ENCODE results near the gene ZSCAN20. TPM values are rescaled to one million over a fixed set of nuclear protein-coding genes. Genes with fewer than 3 reads are reported as not detected.
"Not testable (repeated sequence)": the region's sequence is repeated elsewhere in the genome, so short reads cannot be mapped to it uniquely, and the experiment has no call there.

ZSCAN20 gene
- total RNA-seq, 6 donors from 2014 or later = 2.2 to 5.6 (median 4.8) TPM

DNA sequence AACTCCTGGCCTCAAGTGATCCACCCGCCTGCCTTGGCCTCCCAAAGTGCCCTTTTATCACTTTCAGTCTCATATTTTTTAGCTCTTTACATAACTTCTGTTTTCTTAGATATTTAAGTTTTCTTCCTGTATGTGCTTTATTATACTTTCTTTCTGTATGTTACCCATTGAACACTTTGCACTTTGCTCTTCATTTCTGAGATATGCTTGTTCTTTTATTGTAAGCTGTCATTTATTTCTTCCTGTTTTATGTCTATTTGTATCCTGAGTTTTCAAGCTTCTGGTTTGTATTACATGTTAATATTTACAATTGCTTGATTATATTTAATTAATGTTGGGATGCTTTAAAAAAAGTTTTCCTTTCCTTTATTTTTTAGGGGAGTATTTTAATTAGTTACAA, 35.7 kb downstream of the ZSCAN20 start:
- no peak for TF ChIP-seq POLR2AphosphoS5 (IDR thresholded peaks at IDR 0.05)
- TF ChIP-seq CTCF (IDR thresholded peaks at IDR 0.05) = no peak
- TF ChIP-seq EP300 (IDR thresholded peaks at IDR 0.05) = no peak
- TF ChIP-seq POLR2A (IDR thresholded peaks at IDR 0.05) = no peak
- Histone ChIP-seq H3K36me3 (no peaks in the 10 kb centered on the region), H3K27me3 (no peaks in the 10 kb centered on the region), H3K9me3 (no peaks in the 10 kb centered on the region), H3K4me1 (no peaks in the 10 kb centered on the region), H3K27ac (no peak overlapping the region), H3K4me3 (no peak overlapping the region)
- DNase-seq = no peak
- WGBS, 2 donors = 89 to 100% methylated on average over 1 of the region's 1 CpG
- no peak for ATAC-seq (ENCODE audit: low FRiP score in 2 of 2)

DNA sequence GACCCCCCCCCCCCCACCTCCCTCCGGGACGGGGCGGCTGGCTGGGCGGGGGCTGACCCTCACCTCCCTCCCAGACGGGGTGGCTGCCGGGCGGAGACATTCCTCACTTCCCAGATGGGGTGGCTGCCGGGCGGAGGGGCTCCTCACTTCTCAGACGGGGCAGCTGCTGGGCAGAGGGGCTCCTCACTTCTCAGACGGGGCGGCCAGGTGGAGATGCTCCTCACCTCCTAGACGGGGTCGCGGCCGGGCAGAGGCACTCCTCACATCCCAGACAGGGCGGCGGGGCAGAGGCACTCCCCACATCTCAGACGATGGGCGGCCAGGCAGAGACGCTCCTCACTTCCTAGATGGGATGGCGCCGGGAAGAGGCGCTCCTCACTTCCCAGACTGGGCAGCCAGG, 36.8 kb downstream of the ZSCAN20 start:
- 100% methylated on average over 8 of the region's 24 CpGs; no CpG with 5 or more reads in 1 of the 2 donors for WGBS, 2 donors
- not testable (repeated sequence) for H3K4me3 ChIP-seq; H3K36me3 ChIP-seq; H3K4me1 ChIP-seq; ATAC-seq (ENCODE audit: low FRiP score in 2 of 2); H3K27me3 ChIP-seq; H3K27ac ChIP-seq; H3K9me3 ChIP-seq
- DNase-seq = peak in 1 of 2 donors; percentile 58

GRCh38 chr1:33512226-33513011, 40.0 kb downstream of the ZSCAN20 start:
- ATAC-seq (ENCODE audit: low FRiP score in 2 of 2) = no peak
- no peak for DNase-seq
- H3K4me1 ChIP-seq = no peaks in the 10 kb centered on the region
- no peaks in the 10 kb centered on the region for H3K36me3 ChIP-seq
- no peaks in the 10 kb centered on the region for H3K9me3 ChIP-seq
- TF ChIP-seq CTCF (IDR thresholded peaks at IDR 0.05) (no peak), EP300 (IDR thresholded peaks at IDR 0.05) (no peak), POLR2AphosphoS5 (IDR thresholded peaks at IDR 0.05) (no peak), POLR2A (IDR thresholded peaks at IDR 0.05) (no peak)
- 83 to 86% methylated on average over 6 of the region's 6 CpGs for WGBS, 2 donors
- H3K27me3 ChIP-seq = no peaks in the 10 kb centered on the region
- no peak overlapping the region for H3K27ac ChIP-seq
- H3K4me3 ChIP-seq = no peak overlapping the region

GRCh38 chr1:33515112-33515511, 42.7 kb downstream of the ZSCAN20 start:
- H3K4me1 ChIP-seq = no peaks in the 10 kb centered on the region
- DNase-seq = no peak
- no peaks in the 10 kb centered on the region for H3K9me3 ChIP-seq
- WGBS, 2 donors = 77 to 84% methylated on average over 7 to 8 of the region's 8 CpGs
- no peaks in the 10 kb centered on the region for H3K27me3 ChIP-seq
- no peak overlapping the region for H3K27ac ChIP-seq
- ATAC-seq (ENCODE audit: low FRiP score in 2 of 2) = no peak
- TF ChIP-seq POLR2AphosphoS5 (IDR thresholded peaks at IDR 0.05) = no peak
- TF ChIP-seq CTCF (IDR thresholded peaks at IDR 0.05) = no peak
- TF ChIP-seq POLR2A (IDR thresholded peaks at IDR 0.05) = no peak
- TF ChIP-seq EP300 (IDR thresholded peaks at IDR 0.05) = no peak
- no peak overlapping the region for H3K4me3 ChIP-seq
- H3K36me3 ChIP-seq = no peaks in the 10 kb centered on the region

- no peak for ATAC-seq (ENCODE audit: low FRiP score in 2 of 2)
- Histone ChIP-seq H3K9me3 (no peaks in the 10 kb centered on the region), H3K27me3 (no peaks in the 10 kb centered on the region), H3K4me3 (no peak overlapping the region), H3K27ac (no peak overlapping the region), H3K4me1 (no peaks in the 10 kb centered on the region), H3K36me3 (no peaks in the 10 kb centered on the region)
- TF ChIP-seq CTCF (IDR thresholded peaks at IDR 0.05) = no peak
- no peak for TF ChIP-seq POLR2A (IDR thresholded peaks at IDR 0.05)
- no peak for TF ChIP-seq POLR2AphosphoS5 (IDR thresholded peaks at IDR 0.05)
- TF ChIP-seq EP300 (IDR thresholded peaks at IDR 0.05) = no peak
- WGBS, 2 donors = 75 to 80% methylated on average over 2 of the region's 2 CpGs
- DNase-seq = no peak
Measured at GRCh38 chr1:33515607-33516006, 43.2 kb downstream of the ZSCAN20 start.
